ENCODE measurements around the gene PCDHB11. TPM values are rescaled to one million over a fixed set of nuclear protein-coding genes. Genes with fewer than 3 reads are reported as not detected.
"Not testable (repeated sequence)": the region's sequence is repeated elsewhere in the genome, so short reads cannot be mapped to it uniquely, and the experiment has no call there.

The PCDHB11 gene
- total and polyA plus RNA-seq, 2 donors (not counting 1 experiment from before 2014, with no cell fraction given) = 0.36 to 1.7 TPM

GRCh38 chr5:141236516-141237313, 37.3 kb downstream of the PCDHB11 start:
- DNase-seq (ENCODE audit: low read depth in 2 of 2) = no peak
- no peak overlapping the region for H2AFZ ChIP-seq (ENCODE audit: low read length)
- H4K20me1 ChIP-seq (ENCODE audit: control insufficient read depth, extremely low read depth, insufficient read depth, low read length) = no peaks in the 10 kb centered on the region
- TF ChIP-seq EZH2 (IDR thresholded peaks at IDR 0.05; ENCODE audit: low read length, missing control alignments) = no peak
- TF ChIP-seq, protein P1, sequence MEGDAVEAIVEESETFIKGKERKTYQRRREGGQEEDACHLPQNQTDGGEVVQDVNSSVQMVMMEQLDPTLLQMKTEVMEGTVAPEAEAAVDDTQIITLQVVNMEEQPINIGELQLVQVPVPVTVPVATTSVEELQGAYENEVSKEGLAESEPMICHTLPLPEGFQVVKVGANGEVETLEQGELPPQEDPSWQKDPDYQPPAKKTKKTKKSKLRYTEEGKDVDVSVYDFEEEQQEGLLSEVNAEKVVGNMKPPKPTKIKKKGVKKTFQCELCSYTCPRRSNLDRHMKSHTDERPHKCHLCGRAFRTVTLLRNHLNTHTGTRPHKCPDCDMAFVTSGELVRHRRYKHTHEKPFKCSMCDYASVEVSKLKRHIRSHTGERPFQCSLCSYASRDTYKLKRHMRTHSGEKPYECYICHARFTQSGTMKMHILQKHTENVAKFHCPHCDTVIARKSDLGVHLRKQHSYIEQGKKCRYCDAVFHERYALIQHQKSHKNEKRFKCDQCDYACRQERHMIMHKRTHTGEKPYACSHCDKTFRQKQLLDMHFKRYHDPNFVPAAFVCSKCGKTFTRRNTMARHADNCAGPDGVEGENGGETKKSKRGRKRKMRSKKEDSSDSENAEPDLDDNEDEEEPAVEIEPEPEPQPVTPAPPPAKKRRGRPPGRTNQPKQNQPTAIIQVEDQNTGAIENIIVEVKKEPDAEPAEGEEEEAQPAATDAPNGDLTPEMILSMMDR (conservative IDR thresholded peaks at IDR 0.05 in 1 of 2, IDR thresholded peaks at IDR 0.05 in 1 of 2; ENCODE audit: low read depth in 1 of 2, low read length in 2 of 2) = no peak
- no peaks in the 10 kb centered on the region for H3K27me3 ChIP-seq (ENCODE audit: control insufficient read depth, insufficient read depth, low read length)
- H3K4me2 ChIP-seq (ENCODE audit: extremely low read depth, insufficient read depth, low read length) = no peak overlapping the region
- no peaks in the 10 kb centered on the region for H3K4me1 ChIP-seq (ENCODE audit: control insufficient read depth, extremely low read depth, insufficient read depth, low read length)
- H3K27ac ChIP-seq (ENCODE audit: insufficient read depth, low read length) = no peak overlapping the region
- H3K9ac ChIP-seq (ENCODE audit: insufficient read depth, low read length) = no peak overlapping the region
- no peaks in the 10 kb centered on the region for H3K36me3 ChIP-seq (ENCODE audit: control insufficient read depth, insufficient read depth, low read length)
- H3K79me2 ChIP-seq (ENCODE audit: control insufficient read depth, insufficient read depth, low read length) = no peaks in the 10 kb centered on the region
- H3K9me3 ChIP-seq (ENCODE audit: control insufficient read depth, insufficient read depth, low read depth, low read length) = no peaks in the 10 kb centered on the region
- no peak overlapping the region for H3K4me3 ChIP-seq (replicated peaks in 1 of 4; ENCODE audit: control extremely low read depth in 1 of 4, insufficient read depth in 1 of 4, low read depth in 3 of 4, low read length in 4 of 4)

GRCh38 chr5:141241496-141241895, 42.1 kb downstream of the PCDHB11 start:
- H4K20me1 ChIP-seq (ENCODE audit: control insufficient read depth, extremely low read depth, insufficient read depth, low read length) = no peaks in the 10 kb centered on the region
- H3K27me3 ChIP-seq (ENCODE audit: control insufficient read depth, insufficient read depth, low read length) = no peaks in the 10 kb centered on the region
- TF ChIP-seq EZH2 (IDR thresholded peaks at IDR 0.05; ENCODE audit: low read length, missing control alignments) = no peak
- TF ChIP-seq, protein P1 (conservative IDR thresholded peaks at IDR 0.05 in 1 of 2, IDR thresholded peaks at IDR 0.05 in 1 of 2; ENCODE audit: low read depth in 1 of 2, low read length in 2 of 2) = no peak

DNA sequence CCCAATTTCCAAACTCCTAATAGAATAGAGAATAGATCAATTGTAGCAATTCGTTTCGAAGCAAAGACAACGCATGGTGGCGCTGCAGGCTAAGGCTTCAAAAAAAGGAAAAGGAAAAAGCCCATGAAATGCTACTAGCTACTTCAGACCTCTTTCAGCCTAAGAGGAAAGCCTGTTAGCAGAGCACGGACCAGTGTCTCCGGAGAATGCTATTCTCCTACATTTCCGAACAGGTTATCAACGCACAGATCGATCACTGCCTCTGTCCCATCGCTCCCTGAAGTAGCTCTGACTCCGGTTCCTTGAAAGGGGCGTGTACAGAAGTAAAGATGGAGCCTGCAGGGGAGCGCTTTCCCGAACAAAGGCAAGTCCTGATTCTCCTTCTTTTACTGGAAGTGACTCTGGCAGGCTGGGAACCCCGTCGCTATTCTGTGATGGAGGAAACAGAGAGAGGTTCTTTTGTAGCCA, 45.9 kb downstream of the PCDHB11 start, which contains the start of gene PCDHB15:
Gene PCDHB15 (plus strand): TSS at position 146 of the 468 bp plus-strand sequence. CDS start 184 bp downstream, at position 330.
- H3K27me3 ChIP-seq (ENCODE audit: control insufficient read depth, insufficient read depth, low read length) = no peaks in the 10 kb centered on the region
- TF ChIP-seq, protein P1 (conservative IDR thresholded peaks at IDR 0.05 in 1 of 2, IDR thresholded peaks at IDR 0.05 in 1 of 2; ENCODE audit: low read depth in 1 of 2, low read length in 2 of 2) = peak in 1 of 2 donors; percentile 7
- TF ChIP-seq EZH2 (IDR thresholded peaks at IDR 0.05; ENCODE audit: low read length, missing control alignments) = no peak
- no peaks in the 10 kb centered on the region for H4K20me1 ChIP-seq (ENCODE audit: control insufficient read depth, extremely low read depth, insufficient read depth, low read length)
- H3K9ac ChIP-seq (ENCODE audit: insufficient read depth, low read length) = no peak within 1 kb of the TSS
- no peak within 1 kb of the TSS for H3K4me2 ChIP-seq (ENCODE audit: extremely low read depth, insufficient read depth, low read length)
- H3K27ac ChIP-seq (ENCODE audit: insufficient read depth, low read length) = no peak within 1 kb of the TSS
- H3K4me1 ChIP-seq (ENCODE audit: control insufficient read depth, extremely low read depth, insufficient read depth, low read length) = no peaks in the 10 kb centered on the region
- H3K79me2 ChIP-seq (ENCODE audit: control insufficient read depth, insufficient read depth, low read length) = no peaks in the 10 kb centered on the region
- H3K36me3 ChIP-seq (ENCODE audit: control insufficient read depth, insufficient read depth, low read length) = no peaks in the 10 kb centered on the region
- DNase-seq (ENCODE audit: low read depth in 2 of 2) = peak in 1 of 2 donors; percentile 2
- peak within 1 kb of the TSS in 1 of 4 experiments; percentile 26 for H3K4me3 ChIP-seq (replicated peaks in 1 of 4; ENCODE audit: control extremely low read depth in 1 of 4, insufficient read depth in 1 of 4, low read depth in 3 of 4, low read length in 4 of 4)
- H3K9me3 ChIP-seq (ENCODE audit: control insufficient read depth, insufficient read depth, low read depth, low read length) = no peaks in the 10 kb centered on the region
- no peak within 1 kb of the TSS for H2AFZ ChIP-seq (ENCODE audit: low read length)

More at GRCh38 chr5:141241496-141241895, 42.1 kb downstream of the PCDHB11 start:
- Histone ChIP-seq H3K4me2 (ENCODE audit: extremely low read depth, insufficient read depth, low read length) (no peak overlapping the region), H3K36me3 (ENCODE audit: control insufficient read depth, insufficient read depth, low read length) (no peaks in the 10 kb centered on the region), H3K4me3 (replicated peaks in 1 of 4; ENCODE audit: control extremely low read depth in 1 of 4, insufficient read depth in 1 of 4, low read depth in 3 of 4, low read length in 4 of 4) (no peak overlapping the region), H2AFZ (ENCODE audit: low read length) (no peak overlapping the region), H3K79me2 (ENCODE audit: control insufficient read depth, insufficient read depth, low read length) (no peaks in the 10 kb centered on the region), H3K9me3 (ENCODE audit: control insufficient read depth, insufficient read depth, low read depth, low read length) (no peaks in the 10 kb centered on the region), H3K4me1 (ENCODE audit: control insufficient read depth, extremely low read depth, insufficient read depth, low read length) (no peaks in the 10 kb centered on the region), H3K27ac (ENCODE audit: insufficient read depth, low read length) (no peak overlapping the region), H3K9ac (ENCODE audit: insufficient read depth, low read length) (no peak overlapping the region)
- no peak for DNase-seq (ENCODE audit: low read depth in 2 of 2)

DNA sequence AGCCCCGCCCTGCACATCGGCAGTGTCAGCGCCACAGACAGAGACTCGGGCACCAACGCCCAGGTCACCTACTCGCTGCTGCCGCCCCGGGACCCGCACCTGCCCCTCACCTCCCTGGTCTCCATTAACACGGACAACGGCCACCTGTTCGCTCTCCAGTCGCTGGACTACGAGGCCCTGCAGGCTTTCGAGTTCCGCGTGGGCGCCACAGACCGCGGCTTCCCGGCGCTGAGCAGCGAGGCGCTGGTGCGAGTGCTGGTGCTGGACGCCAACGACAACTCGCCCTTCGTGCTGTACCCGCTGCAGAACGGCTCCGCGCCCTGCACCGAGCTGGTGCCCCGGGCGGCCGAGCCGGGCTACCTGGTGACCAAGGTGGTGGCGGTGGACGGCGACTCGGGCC, 47.5 kb downstream of the PCDHB11 start:
- H4K20me1 ChIP-seq (ENCODE audit: control insufficient read depth, extremely low read depth, insufficient read depth, low read length); H3K27me3 ChIP-seq (ENCODE audit: control insufficient read depth, insufficient read depth, low read length); DNase-seq (ENCODE audit: low read depth in 2 of 2); H3K4me2 ChIP-seq (ENCODE audit: extremely low read depth, insufficient read depth, low read length); H3K27ac ChIP-seq (ENCODE audit: insufficient read depth, low read length); H3K79me2 ChIP-seq (ENCODE audit: control insufficient read depth, insufficient read depth, low read length); H3K9ac ChIP-seq (ENCODE audit: insufficient read depth, low read length); H2AFZ ChIP-seq (ENCODE audit: low read length); H3K9me3 ChIP-seq (ENCODE audit: control insufficient read depth, insufficient read depth, low read depth, low read length); H3K4me3 ChIP-seq (replicated peaks in 1 of 4; ENCODE audit: control extremely low read depth in 1 of 4, insufficient read depth in 1 of 4, low read depth in 3 of 4, low read length in 4 of 4); H3K36me3 ChIP-seq (ENCODE audit: control insufficient read depth, insufficient read depth, low read length); H3K4me1 ChIP-seq (ENCODE audit: control insufficient read depth, extremely low read depth, insufficient read depth, low read length): not testable (repeated sequence)

All from fibroblast of lung (primary cell).